CD4-positive, alpha-beta memory T cell (primary cell): ENCODE data around the gene GDF10. TPM values are rescaled to one million over a fixed set of nuclear protein-coding genes. Genes with fewer than 3 reads are reported as not detected.

Source experiments
- CTCF ChIA-PET: fragments of 350-600 bp; sonication (Branson Sonifier 250); formaldehyde crosslinking; loops from one replicate; lab custom pipeline; 2021; ENCODE audit warnings: inconsistent platforms; ENCODE audit not compliant: partially characterized antibody; lab: Charles Lee
- POLR2A ChIA-PET: fragments of 350-600 bp; sonication (Branson Sonifier 250); formaldehyde crosslinking; loops from one replicate; lab custom pipeline; 2021; ENCODE audit not compliant: partially characterized antibody; lab: Charles Lee
- DNase-seq, 5 donors: peaks; one replicate each; pipeline versions ENCODE4 v3.0.0 to v3.0.0-alpha.2; 2020 to 2022; ENCODE audit warnings: mixed read lengths in 1 of 5
- H3K27ac ChIP-seq: one replicate; pipeline ENCODE4 v1.7.0; 2013; ENCODE audit warnings: low read depth, low read length
- H3K27me3 ChIP-seq: 2 replicates; pipeline ENCODE4 v1.7.0; 2013; ENCODE audit warnings: mild to moderate bottlenecking, low read length, moderate library complexity; ENCODE audit not compliant: insufficient read depth
- H3K36me3 ChIP-seq: 2 replicates; pipeline ENCODE4 v1.7.0; 2013; ENCODE audit warnings: mild to moderate bottlenecking, low read length, moderate library complexity; ENCODE audit not compliant: insufficient read depth
- H3K4me1 ChIP-seq: 2 replicates; pipeline ENCODE4 v1.7.0; 2013; ENCODE audit warnings: mild to moderate bottlenecking, low read length, moderate library complexity; ENCODE audit not compliant: insufficient read depth
- H3K4me3 ChIP-seq, 2 donors: one replicate each; pipeline ENCODE4 v1.7.0; 2013; ENCODE audit warnings: low read length in 2 of 2, mild to moderate bottlenecking in 1 of 2
- H3K9me3 ChIP-seq, 2 donors: one replicate each; pipeline ENCODE4 v1.7.0; 2013; ENCODE audit warnings: low read length in 2 of 2, control low read depth in 1 of 2; ENCODE audit not compliant: control insufficient read depth in 1 of 2
- H3K27ac Mint-ChIP-seq, 7 donors: one replicate each; pipeline ENCODE4 v1.8.0; 2020 to 2021; ENCODE audit warnings: mixed read lengths in 7 of 7, mild to moderate bottlenecking in 6 of 7, inconsistent platforms in 3 of 7, moderate library complexity in 3 of 7
- H3K27me3 Mint-ChIP-seq, 2 donors: one replicate each; pipeline ENCODE4 v1.8.0; 2020 to 2021; ENCODE audit warnings: mixed read lengths in 2 of 2
- H3K36me3 Mint-ChIP-seq, 2 donors: one replicate each; pipeline ENCODE4 v1.8.0; 2020 to 2021; ENCODE audit warnings: mixed read lengths in 2 of 2, inconsistent platforms in 1 of 2, mild to moderate bottlenecking in 1 of 2
- H3K4me1 Mint-ChIP-seq, 4 donors: one replicate each; pipeline ENCODE4 v1.8.0; 2020 to 2021; ENCODE audit warnings: mixed read lengths in 4 of 4, mild to moderate bottlenecking in 1 of 4
- H3K4me3 Mint-ChIP-seq, 8 donors: one replicate each; pipeline ENCODE4 v1.8.0; 2020 to 2021; ENCODE audit warnings: mixed read lengths in 8 of 8, mild to moderate bottlenecking in 7 of 8, moderate library complexity in 6 of 8, inconsistent platforms in 3 of 8
- H3K9me3 Mint-ChIP-seq, 8 donors: one replicate each; pipeline ENCODE4 v1.8.0; 2020 to 2021; ENCODE audit warnings: mixed read lengths in 8 of 8, mild to moderate bottlenecking in 5 of 8, inconsistent platforms in 3 of 8, moderate library complexity in 1 of 8
- intact Hi-C: fragments of 100-400 bp; cut with micrococcal nuclease; formaldehyde crosslinking; loops from one replicate; pipeline ENCODE4 v1.15.1; 2023
- polyA plus RNA-seq, 2 donors: library from polyadenylated mRNA; unstranded; fragments of 300-500 nt; fragmentation: Illumina TruSeq; gene quantifications; one replicate each; pipeline ENCODE4 v1.2.3, GENCODE V29; 2021
- total RNA-seq, 2 experiments: library from RNA; stranded (reverse); gene quantifications; one replicate each; pipeline ENCODE4 v1.2.3, GENCODE V29; 2021

The GDF10 gene
- total and polyA plus RNA-seq, 4 experiments from 2014 or later, result 0.19 to 1.3 (median 0.78) TPM

DNA sequence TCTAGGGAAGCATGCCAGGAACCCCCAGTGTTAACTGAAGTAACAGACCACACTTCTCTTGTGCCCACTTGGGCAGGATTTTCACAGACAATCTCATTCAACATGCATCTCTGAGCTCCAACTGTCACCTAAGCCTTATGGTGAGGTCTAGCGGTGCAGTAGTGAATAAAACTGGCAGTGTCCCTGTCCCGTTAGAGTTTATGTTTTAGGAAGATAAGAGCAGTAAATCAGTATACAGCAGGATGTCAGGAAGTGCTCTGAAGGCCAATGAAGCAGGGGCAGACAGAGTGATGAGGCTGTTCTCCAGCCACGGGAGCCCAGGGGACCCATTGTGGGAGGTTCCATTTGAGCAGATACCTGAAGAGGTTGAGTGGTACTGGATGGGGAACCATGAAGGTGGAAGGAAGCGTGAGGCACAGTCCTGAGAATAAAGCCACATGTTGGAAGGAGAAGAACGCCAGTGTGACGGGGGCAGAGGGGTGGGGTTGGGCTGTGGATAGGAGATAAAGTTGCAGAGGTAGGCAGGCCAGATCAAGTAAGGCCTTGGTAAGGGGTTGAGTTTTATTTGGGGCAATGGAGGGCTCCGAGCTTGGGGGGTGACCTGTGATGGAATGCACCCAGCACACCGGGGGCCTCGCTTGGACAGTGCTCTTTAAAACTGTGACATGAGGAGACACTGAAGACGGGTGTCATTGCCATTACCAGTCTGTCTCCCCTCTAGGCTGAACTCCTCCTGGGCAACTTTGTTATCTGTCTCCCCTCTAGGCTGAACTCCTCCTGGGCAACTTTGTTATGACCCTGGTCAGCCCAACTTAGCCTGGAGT, 6.6 kb downstream of the GDF10 start:
- no peaks in the 10 kb centered on the region for H3K9me3 ChIP-seq
- Mint-ChIP-seq H3K9me3 (no peaks in the 10 kb centered on the region), H3K27ac (peak overlapping the region in 2 of 7 donors; percentile 16 to 53), H3K36me3 (no peaks in the 10 kb centered on the region), H3K27me3 (peaks cover 0 to 7% of the 10 kb centered on the region in 2 donors), H3K4me1 (peaks cover 18 to 55% (median 36%) of the 10 kb centered on the region in 4 donors), H3K4me3 (no peak overlapping the region)
- H3K27me3 ChIP-seq, result no peaks in the 10 kb centered on the region
- DNase-seq, result no peak
- H3K4me3 ChIP-seq, result no peak overlapping the region
- ChIA-PET CTCF (interaction anchor here (0.9 to 2.2 kb wide), 4 partner anchors 9 to 282 kb away, joined by 3 to 18 read pairs (median 8); no protein-coding TSS in a partner anchor), POLR2A (interaction anchor here (1.0 kb wide), 1 partner anchor 29 kb away, joined by 3 read pairs; no protein-coding TSS in a partner anchor)
- intact Hi-C loops, result no loop called here
- H3K36me3 ChIP-seq, result no peaks in the 10 kb centered on the region
- H3K27ac ChIP-seq, result no peak overlapping the region
- peaks cover 22% of the 10 kb centered on the region for H3K4me1 ChIP-seq

DNA sequence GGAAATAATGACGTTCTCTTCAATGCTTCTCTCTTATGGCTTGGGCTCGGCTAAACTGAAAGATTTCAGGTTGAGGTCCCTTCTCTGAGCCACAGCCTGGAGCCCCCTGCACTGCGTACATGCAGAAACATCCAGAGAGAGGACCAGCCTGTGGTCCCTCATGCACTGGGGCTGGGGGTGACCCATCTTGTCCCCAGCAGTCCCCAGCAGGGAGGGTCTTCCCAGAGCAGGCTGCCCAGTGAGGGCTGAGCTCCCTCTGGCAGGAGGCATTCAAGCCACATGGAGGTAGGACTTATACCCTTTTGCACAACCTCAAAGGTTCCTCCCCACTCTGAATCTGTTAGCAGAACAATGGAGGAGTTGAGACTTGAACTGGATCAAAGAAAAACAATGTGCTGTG, 7.4 kb downstream of the GDF10 start:
- Histone ChIP-seq H3K4me3 (no peak overlapping the region), H3K27ac (no peak overlapping the region), H3K9me3 (no peaks in the 10 kb centered on the region), H3K27me3 (no peaks in the 10 kb centered on the region), H3K4me1 (peaks cover 30% of the 10 kb centered on the region), H3K36me3 (no peaks in the 10 kb centered on the region)
- Mint-ChIP-seq H3K27ac (peak overlapping the region in 2 of 7 donors; percentile 18 to 36), H3K9me3 (no peaks in the 10 kb centered on the region), H3K27me3 (peaks cover 0 to 4% of the 10 kb centered on the region in 2 donors), H3K4me1 (peaks cover 21 to 54% (median 39%) of the 10 kb centered on the region in 4 donors), H3K4me3 (no peak overlapping the region), H3K36me3 (no peaks in the 10 kb centered on the region)
- CTCF ChIA-PET, result interaction anchor here (1.1 to 1.5 kb wide), 2 partner anchors 260 to 283 kb away, joined by 5 to 13 read pairs; no protein-coding TSS in a partner anchor
- intact Hi-C loops, result no loop called here
- POLR2A ChIA-PET, result no interaction called here
- DNase-seq, result no peak

DNA sequence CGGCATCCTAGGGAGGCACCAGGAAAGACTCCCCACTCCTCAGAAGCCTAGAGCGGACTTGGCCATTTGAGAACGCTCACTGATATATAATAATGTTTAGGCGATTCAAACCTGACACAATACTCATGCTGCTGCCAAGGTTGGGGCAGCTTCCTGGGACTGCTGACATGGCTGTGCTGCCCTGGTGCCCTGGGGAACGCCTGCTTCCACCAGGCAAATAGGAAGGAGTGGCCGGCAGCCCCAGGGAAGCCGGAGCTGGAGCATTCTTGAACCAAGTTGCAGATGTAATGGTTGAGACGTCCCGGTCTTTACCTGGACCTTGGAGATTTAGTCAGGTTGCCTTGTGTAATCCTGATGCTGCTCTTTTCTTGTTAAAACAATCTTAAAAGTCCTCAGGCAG, 8.8 kb downstream of the GDF10 start:
- ChIA-PET CTCF (interaction anchor here (7.7 kb wide), 1 partner anchor 262 kb away, joined by 244 read pairs; no protein-coding TSS in a partner anchor), POLR2A (no interaction called here)
- DNase-seq, result no peak
- no peaks in the 10 kb centered on the region for H3K27me3 Mint-ChIP-seq
- no peaks in the 10 kb centered on the region for H3K36me3 ChIP-seq
- no peaks in the 10 kb centered on the region for H3K36me3 Mint-ChIP-seq
- no peaks in the 10 kb centered on the region for H3K27me3 ChIP-seq
- peaks cover 32% of the 10 kb centered on the region for H3K4me1 ChIP-seq
- H3K9me3 ChIP-seq, result no peaks in the 10 kb centered on the region
- peak overlapping the region in 3 of 7 donors; percentile 30 to 76 (median 44) for H3K27ac Mint-ChIP-seq
- no peak overlapping the region for H3K4me3 ChIP-seq
- H3K4me3 Mint-ChIP-seq, result no peak overlapping the region
- peaks cover 21 to 51% (median 36%) of the 10 kb centered on the region in 4 donors for H3K4me1 Mint-ChIP-seq
- no peaks in the 10 kb centered on the region for H3K9me3 Mint-ChIP-seq
- intact Hi-C loops, result no loop called here
- no peak overlapping the region for H3K27ac ChIP-seq

DNA sequence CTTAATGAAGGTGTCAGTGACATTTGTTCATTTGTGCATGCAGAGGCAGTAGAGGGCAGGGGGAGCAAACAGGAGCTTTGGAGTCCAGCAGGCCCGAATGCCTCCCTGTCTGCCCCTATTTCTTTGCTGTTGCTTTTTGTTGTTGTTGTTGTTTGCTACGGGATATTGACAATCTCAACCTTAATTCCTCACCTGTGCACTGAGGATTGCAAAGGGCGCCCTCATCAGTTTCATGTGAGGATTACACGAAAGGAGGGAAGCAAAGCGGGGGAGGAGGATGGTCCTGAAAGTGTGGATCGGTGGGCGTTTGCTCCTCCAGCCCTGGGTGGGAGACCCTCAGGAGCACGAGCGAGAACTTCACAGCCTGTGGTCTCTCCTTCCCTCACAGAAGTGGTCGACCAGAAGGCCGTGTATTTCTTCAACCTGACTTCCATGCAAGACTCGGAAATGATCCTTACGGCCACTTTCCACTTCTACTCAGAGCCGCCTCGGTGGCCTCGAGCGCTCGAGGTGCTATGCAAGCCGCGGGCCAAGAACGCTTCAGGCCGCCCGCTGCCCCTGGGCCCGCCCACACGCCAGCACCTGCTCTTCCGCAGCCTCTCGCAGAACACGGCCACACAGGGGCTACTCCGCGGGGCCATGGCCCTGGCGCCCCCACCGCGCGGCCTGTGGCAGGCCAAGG, 9.6 kb downstream of the GDF10 start:
- peak overlapping the region in 4 of 7 donors; percentile 2 to 66 (median 30) for H3K27ac Mint-ChIP-seq
- ChIA-PET POLR2A (interaction anchor here (4.1 kb wide), 1 partner anchor 261 kb away, joined by 39 read pairs; no protein-coding TSS in a partner anchor), CTCF (interaction anchor here (7.7 kb wide), 1 partner anchor 263 kb away, joined by 244 read pairs; no protein-coding TSS in a partner anchor)
- H3K36me3 Mint-ChIP-seq, result no peaks in the 10 kb centered on the region
- Histone ChIP-seq H3K4me1 (peaks cover 32% of the 10 kb centered on the region), H3K4me3 (no peak overlapping the region), H3K27ac (no peak overlapping the region), H3K27me3 (no peaks in the 10 kb centered on the region), H3K9me3 (no peaks in the 10 kb centered on the region), H3K36me3 (no peaks in the 10 kb centered on the region)
- intact Hi-C loops, result loop anchor here (2.0 kb wide), 1 partner anchor 49 kb away; no protein-coding TSS in a partner anchor
- H3K9me3 Mint-ChIP-seq, result no peaks in the 10 kb centered on the region
- H3K27me3 Mint-ChIP-seq, result no peaks in the 10 kb centered on the region
- peaks cover 21 to 51% (median 35%) of the 10 kb centered on the region in 4 donors for H3K4me1 Mint-ChIP-seq
- DNase-seq, result no peak
- H3K4me3 Mint-ChIP-seq, result peak overlapping the region in 1 of 8 donors; percentile 23

DNA sequence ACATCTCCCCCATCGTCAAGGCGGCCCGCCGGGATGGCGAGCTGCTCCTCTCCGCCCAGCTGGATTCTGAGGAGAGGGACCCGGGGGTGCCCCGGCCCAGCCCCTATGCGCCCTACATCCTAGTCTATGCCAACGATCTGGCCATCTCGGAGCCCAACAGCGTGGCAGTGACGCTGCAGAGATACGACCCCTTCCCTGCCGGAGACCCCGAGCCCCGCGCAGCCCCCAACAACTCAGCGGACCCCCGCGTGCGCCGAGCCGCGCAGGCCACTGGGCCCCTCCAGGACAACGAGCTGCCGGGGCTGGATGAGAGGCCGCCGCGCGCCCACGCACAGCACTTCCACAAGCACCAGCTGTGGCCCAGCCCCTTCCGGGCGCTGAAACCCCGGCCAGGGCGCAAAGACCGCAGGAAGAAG, 10.1 kb downstream of the GDF10 start:
- Histone ChIP-seq H3K4me1 (peaks cover 32% of the 10 kb centered on the region), H3K4me3 (no peak overlapping the region), H3K27me3 (no peaks in the 10 kb centered on the region), H3K27ac (no peak overlapping the region), H3K9me3 (no peaks in the 10 kb centered on the region), H3K36me3 (no peaks in the 10 kb centered on the region)
- no peak overlapping the region for H3K4me3 Mint-ChIP-seq
- H3K4me1 Mint-ChIP-seq, result peaks cover 21 to 47% (median 34%) of the 10 kb centered on the region in 4 donors
- H3K9me3 Mint-ChIP-seq, result no peaks in the 10 kb centered on the region
- H3K27me3 Mint-ChIP-seq, result no peaks in the 10 kb centered on the region
- DNase-seq, result no peak
- ChIA-PET CTCF (interaction anchor here (2.2 to 7.7 kb wide), 5 partner anchors 13 to 285 kb away, joined by 10 to 244 read pairs (median 21); no protein-coding TSS in a partner anchor), POLR2A (interaction anchor here (1.7 to 4.1 kb wide), 5 partner anchors 32 to 265 kb away, joined by 4 to 39 read pairs (median 11); no protein-coding TSS in a partner anchor)
- no peak overlapping the region for H3K27ac Mint-ChIP-seq
- no peaks in the 10 kb centered on the region for H3K36me3 Mint-ChIP-seq
- intact Hi-C loops, result loop anchor here (2.0 kb wide), 1 partner anchor 49 kb away; no protein-coding TSS in a partner anchor

DNA sequence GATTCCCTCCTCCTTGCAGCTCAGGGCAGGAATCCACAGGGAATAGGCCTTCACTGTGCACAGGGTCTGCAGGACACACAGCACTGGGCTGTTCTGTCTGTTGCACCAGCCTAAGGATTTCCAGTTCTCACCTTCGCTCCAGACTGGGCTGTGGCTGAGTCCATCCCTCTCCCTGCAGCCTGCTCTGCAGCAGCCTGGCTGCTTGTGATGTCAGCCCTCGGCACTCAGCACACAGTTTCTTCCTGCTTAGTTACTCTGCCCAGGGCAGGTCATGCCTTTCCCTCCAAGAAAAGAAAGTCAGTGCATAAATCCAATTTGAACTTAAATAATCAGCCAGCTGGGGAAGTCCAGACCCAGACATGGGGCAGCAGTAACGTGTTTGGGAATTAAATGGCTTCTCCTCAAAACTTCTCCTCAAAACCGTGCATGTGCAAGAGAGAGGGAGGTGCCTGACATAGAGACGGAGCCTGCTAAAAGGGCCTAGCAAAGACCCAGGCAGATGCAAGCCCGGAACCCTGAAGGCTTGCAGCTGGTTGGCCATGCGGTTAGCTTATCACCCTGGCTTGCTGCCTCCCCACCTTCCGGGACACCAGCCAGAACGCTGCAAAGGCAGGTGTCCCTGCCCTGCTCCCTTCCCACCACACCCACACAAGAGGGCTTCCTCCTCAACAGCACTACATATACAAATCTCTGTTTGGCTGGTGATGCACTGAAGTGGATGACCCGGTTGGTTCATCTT, 11.4 kb downstream of the GDF10 start:
- H3K4me1 ChIP-seq, result peaks cover 32% of the 10 kb centered on the region
- DNase-seq, result peak; percentile 66 to 76 (median 74)
- CTCF ChIA-PET, result interaction anchor here (0.6 to 7.7 kb wide), 34 partner anchors 8 to 317 kb away, joined by 3 to 244 read pairs (median 6); partner anchors contain the start of gene GDF2
- POLR2A ChIA-PET, result interaction anchor here (0.8 to 4.1 kb wide), 14 partner anchors 9 to 287 kb away, joined by 3 to 39 read pairs (median 4); no protein-coding TSS in a partner anchor
- H3K36me3 Mint-ChIP-seq, result no peaks in the 10 kb centered on the region
- H3K4me3 ChIP-seq, result no peak overlapping the region
- H3K36me3 ChIP-seq, result no peaks in the 10 kb centered on the region
- no peaks in the 10 kb centered on the region for H3K9me3 Mint-ChIP-seq
- peak overlapping the region; percentile 48 to 80 (median 68) for H3K4me3 Mint-ChIP-seq
- peak overlapping the region; percentile 81 to 87 (median 84) for H3K27ac Mint-ChIP-seq
- no peaks in the 10 kb centered on the region for H3K27me3 ChIP-seq
- peak overlapping the region; percentile 27 for H3K27ac ChIP-seq
- intact Hi-C loops, result loop anchor here (1.0 to 2.0 kb wide), 2 partner anchors 51 to 146 kb away; no protein-coding TSS in a partner anchor
- H3K9me3 ChIP-seq, result no peaks in the 10 kb centered on the region
- H3K27me3 Mint-ChIP-seq, result no peaks in the 10 kb centered on the region
- H3K4me1 Mint-ChIP-seq, result peaks cover 21 to 43% (median 31%) of the 10 kb centered on the region in 4 donors
